ENCODE data around the gene NCOA7. TPM values are rescaled to one million over a fixed set of nuclear protein-coding genes. Genes with fewer than 3 reads are reported as not detected.

The NCOA7 gene
- total and polyA plus RNA-seq, 9 of the 15 experiments (the other 6 are each of a cell fraction or from before 2014, with no cell fraction given): 5.8 to 14.6 (median 9.3) TPM

- peak; percentile 82 for TF ChIP-seq CHAMP1 (IDR thresholded peaks at IDR 0.05)
- TF ChIP-seq NCOA1 (IDR thresholded peaks at IDR 0.05; ENCODE audit: low read depth): peak; percentile 21; the same call in 1 of the 2 replicates
- TF ChIP-seq ZBTB40 (IDR thresholded peaks at IDR 0.05): peak; percentile 91
- TF ChIP-seq ZBTB40 (CRISPR knock-in tag; IDR thresholded peaks at IDR 0.05): no peak
- peak; percentile 43; the same call in 1 of the 2 replicates for TF ChIP-seq BCOR (IDR thresholded peaks at IDR 0.05)
- no peak for TF ChIP-seq KHSRP (IDR thresholded peaks at IDR 0.05)
- TF ChIP-seq IRF9 (tag; IDR thresholded peaks at IDR 0.05): peak; percentile 75; the same call in 1 of the 2 replicates
- peak; percentile 25 for TF ChIP-seq HNRNPLL (IDR thresholded peaks at IDR 0.05; ENCODE audit: low read depth, low read length, poor library complexity, severe bottlenecking)
- TF ChIP-seq XRCC3 (IDR thresholded peaks at IDR 0.05): no peak
- no peak for TF ChIP-seq SIN3A (IDR thresholded peaks at IDR 0.05; ENCODE audit: borderline replicate concordance in 2 of 2, control insufficient read depth in 1 of 2, low read depth in 2 of 2, low read length in 2 of 2)
- TF ChIP-seq LARP7 (IDR thresholded peaks at IDR 0.05): peak; percentile 88
- peak; percentile 78 for TF ChIP-seq RBM22 (IDR thresholded peaks at IDR 0.05; ENCODE audit: low read depth, low read length, poor library complexity, severe bottlenecking)
- TF ChIP-seq NR1H2 (CRISPR knock-in tag; IDR thresholded peaks at IDR 0.05): no peak
- peak; percentile 70 for TF ChIP-seq CXXC5 (CRISPR knock-in tag; IDR thresholded peaks at IDR 0.05)
- peak; percentile 53 for TF ChIP-seq SP1 (CRISPR knock-in tag; IDR thresholded peaks at IDR 0.05)
- 0 out of 2 replicates have a peak, but pooled peaks have one; percentile 9 for TF ChIP-seq MTA2 (IDR thresholded peaks at IDR 0.05; ENCODE audit: low read depth)
- TF ChIP-seq MYNN (IDR thresholded peaks at IDR 0.05): no peak
- no peak for TF ChIP-seq MYNN (CRISPR knock-in tag; IDR thresholded peaks at IDR 0.05)
These were observed 10.7 kb upstream of the NCOA7 start (continued) for GRCh38 chr6:125779924-125780539.
